GM19397 (cell line): ENCODE data around the gene PRCP.

Experiments
- ATAC-seq: cut with Tn5 transposase; IDR thresholded peaks from one replicate; pipeline ENCODE4 v1.9.1; 2021; ENCODE audit warnings: mild to moderate bottlenecking, moderate library complexity; ENCODE audit not compliant: unreplicated experiment

PRCP gene

GRCh38 chr11:82908311-82908710, 8.1 kb upstream of the PRCP start:
- ATAC-seq, result no peak

GRCh38 chr11:82907371-82907770, 7.1 kb upstream of the PRCP start:
- no peak for ATAC-seq

- ATAC-seq, result no peak
These were observed 6.7 kb upstream of the PRCP start for GRCh38 chr11:82906931-82907330.

- ATAC-seq, result no peak
These were observed 6.0 kb upstream of the PRCP start for GRCh38 chr11:82906236-82906635.

GRCh38 chr11:82903843-82904586, 3.8 kb upstream of the PRCP start:
- no peak for ATAC-seq

- no peak for ATAC-seq
These were observed 2.6 kb upstream of the PRCP start for GRCh38 chr11:82902880-82903279.

- ATAC-seq, result no peak
These were observed 1.8 kb upstream of the PRCP start for GRCh38 chr11:82901922-82902485.

GRCh38 chr11:82901165-82901921, 1.1 kb upstream of the PRCP start, which contains the start of gene DDIAS:
Gene DDIAS (plus strand): TSS chr11:82901736. CDS start chr11:82914739, 13,003 bp downstream.
- ATAC-seq, result peak; percentile 74

- peak; percentile 1 for ATAC-seq
These were observed 313 bp downstream of the PRCP start for GRCh38 chr11:82899957-82900276.

- ATAC-seq, result no peak
These were observed 927 bp downstream of the PRCP start for GRCh38 chr11:82899186-82899820.

GRCh38 chr11:82898241-82898640, 2.0 kb downstream of the PRCP start:
- ATAC-seq, result no peak

- no peak for ATAC-seq
These were observed 4.0 kb downstream of the PRCP start for GRCh38 chr11:82896183-82896582.

GRCh38 chr11:82895437-82896091, 4.7 kb downstream of the PRCP start:
- ATAC-seq, result peak; percentile 24

- no peak for ATAC-seq
These were observed 7.5 kb downstream of the PRCP start for GRCh38 chr11:82892611-82893169.

- no peak for ATAC-seq
These were observed 9.3 kb downstream of the PRCP start for GRCh38 chr11:82890936-82891335.

- no peak for ATAC-seq
These were observed 10.3 kb downstream of the PRCP start for GRCh38 chr11:82890002-82890341.

- ATAC-seq, result no peak
These were observed 10.9 kb downstream of the PRCP start for GRCh38 chr11:82889133-82890001.

- ATAC-seq, result no peak
These were observed 16.4 kb downstream of the PRCP start for GRCh38 chr11:82883853-82884252.

- ATAC-seq, result no peak
These were observed 25.3 kb downstream of the PRCP start for GRCh38 chr11:82874646-82875523.
